Pancreas (tissue), 10 donors: ENCODE results near the gene HACD2. TPM values are rescaled to one million over a fixed set of nuclear protein-coding genes. Genes with fewer than 3 reads are reported as not detected.

Experiments used
- ATAC-seq, 4 donors: fragments of 200-7000 bp; cut with Tn5 transposase; one replicate each; pipeline versions ENCODE4 v1.8.0 to v1.9.1; 2020; ENCODE audit warnings: mild to moderate bottlenecking in 4 of 4, moderate library complexity in 4 of 4
- DNase-seq, 6 donors: peaks; one replicate each; pipeline ENCODE4 v3.0.0-alpha.2; 2020
- FAIRE-seq: peaks from 2 replicates; lab custom pipeline; 2012; peaks lifted over from hg19 to GRCh38; lab: Jason Lieb, UNC
- H3K27ac ChIP-seq, 4 donors: fragments of 200-600 bp; sonication (generic); 1 replicate in 3 of 4; 2 replicates in 1 of 4; pipeline versions ENCODE4 v1.5.0 to v1.8.0; 2020
- H3K27me3 ChIP-seq, 4 donors: fragments of 200-600 bp; one replicate each; pipeline ENCODE4 v1.8.0; 2021
- H3K36me3 ChIP-seq, 3 donors: fragments of 200-600 bp; sonication (generic) in 1 of 3; one replicate each; pipeline versions ENCODE4 v1.5.0 to v1.8.0; 2020 to 2021
- H3K4me1 ChIP-seq, 3 donors: fragments of 200-600 bp; one replicate each; pipeline ENCODE4 v1.8.0; 2021
- H3K4me3 ChIP-seq, 4 donors: fragments of 200-600 bp; sonication (generic) in 2 of 4; one replicate each; pipeline versions ENCODE4 v1.5.0 to v1.8.0; 2020 to 2021
- H3K9me3 ChIP-seq, 4 donors: fragments of 200-600 bp; one replicate each; pipeline ENCODE4 v1.8.0; 2021
- CTCF ChIP-seq, 4 donors: fragments of 200-600 bp; sonication (generic) in 3 of 4; IDR thresholded peaks; one replicate each; pipeline versions ENCODE4 v1.5.0 to v1.8.0; 2021; ENCODE audit warnings: antibody characterized with exemption in 4 of 4
- WGBS, 2 donors: extraction: QIAGEN DNeasy Blood & Tissue Kit; methylation state at CpG; one replicate each; pipeline ENCODE4 v1.1.7; 2013; 5-methylcytosine and 5-hydroxymethylcytosine counted together
- intact Hi-C, 3 donors: fragments of 100-400 bp; cut with DNase I; formaldehyde crosslinking; loops; one replicate each; pipeline versions ENCODE4 v1.11.1 to v1.14.2; 2022
- polyA plus RNA-seq, 2 donors: library from polyadenylated mRNA; stranded (reverse); fragments of 200-250 nt; gene quantifications; one replicate each; pipeline ENCODE4 v1.2.3, GENCODE V29; 2013
- total RNA-seq, 6 donors: library from RNA; stranded (reverse); fragmentation: NEBNext Ultra II Directional in 4 of 6; extraction: Animal tissue kit (Norgen Biotek cat#: 25700) in 4 of 6; gene quantifications; one replicate each; pipeline versions ENCODE4 v1.2.1 to v1.2.4, GENCODE V29; 2021 to 2023
- donor health status: healthy with polysubstance abuse.
- donor health status: DM: no; HTN: no; CAD: no; lungs with moderate emphysema.
- donor health status: DM: no; HTN: no; CAD: no.
- donor health status: control.
- donor health status: control.
- donor health status: Bipolar disorder and iron deficiency.
- donor health status: DM: yes; HTN: yes; CAD: no.
- donor health status: DM: no; HTN: no; CAD: no.
- donor health status: DM: no; HTN: no; CAD: no.
- donor health status: DM: yes; HTN: yes; CAD: no.

The HACD2 gene
- total and polyA plus RNA-seq, 8 donors: 4.4 to 22.2 (median 13.1) TPM

- FAIRE-seq: no peak
- no peak for TF ChIP-seq CTCF (IDR thresholded peaks at IDR 0.05)
- no peaks in the 10 kb centered on the region for H3K9me3 ChIP-seq
Measured at GRCh38 chr3:123584284-123584987, 417 bp downstream of the HACD2 start.

DNA sequence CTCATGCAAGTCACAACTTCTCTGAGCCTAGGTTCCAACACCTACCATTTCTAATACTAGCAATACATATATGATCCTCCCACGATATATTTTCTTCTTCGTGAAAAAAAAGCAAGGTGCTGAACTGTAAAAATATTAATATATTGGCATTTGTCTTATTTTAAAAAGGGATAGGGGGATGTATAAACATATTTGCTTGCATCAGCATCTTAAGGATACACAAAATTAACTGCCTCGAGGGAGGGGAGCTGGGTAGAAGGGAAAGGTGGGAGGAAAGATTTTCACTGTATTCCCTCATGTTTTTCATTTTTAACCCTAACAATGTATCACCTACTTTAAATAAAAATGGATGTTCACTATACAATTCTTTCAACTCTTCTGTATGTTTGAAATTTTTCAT lies 1.3 kb downstream of the HACD2 start:
- Histone ChIP-seq H3K4me3 (peak overlapping the region in 2 of 4 donors; percentile 79 to 86), H3K4me1 (peaks cover 0 to 20% (median 7%) of the 10 kb centered on the region in 3 donors), H3K27me3 (no peaks in the 10 kb centered on the region), H3K36me3 (peaks cover 0 to 4% (median 0%) of the 10 kb centered on the region in 3 donors), H3K27ac (no peak overlapping the region), H3K9me3 (no peaks in the 10 kb centered on the region)
- ATAC-seq: no peak
- no peak for DNase-seq
- intact Hi-C loops: no loop called here
- no peak for FAIRE-seq
- TF ChIP-seq CTCF (IDR thresholded peaks at IDR 0.05): no peak
- WGBS, 2 donors: 45 to 47% methylated on average over 3 of the region's 3 CpGs

More at GRCh38 chr3:123584284-123584987, 417 bp downstream of the HACD2 start:
- ATAC-seq: peak; percentile 45 to 63 (median 49)
- peaks cover 0 to 3% (median 0%) of the 10 kb centered on the region in 3 donors for H3K36me3 ChIP-seq
- H3K4me1 ChIP-seq: peaks cover 0 to 20% (median 7%) of the 10 kb centered on the region in 3 donors
- H3K27ac ChIP-seq: peak overlapping the region; percentile 85 to 95 (median 90)
- intact Hi-C loops: no loop called here
- 0 to 1% methylated on average over 43 to 65 of the region's 65 CpGs for WGBS, 2 donors
- peak overlapping the region; percentile 79 to 86 (median 82) for H3K4me3 ChIP-seq
- DNase-seq: peak in 5 of 6 donors; percentile 64 to 86 (median 80)
- no peaks in the 10 kb centered on the region for H3K27me3 ChIP-seq

DNA sequence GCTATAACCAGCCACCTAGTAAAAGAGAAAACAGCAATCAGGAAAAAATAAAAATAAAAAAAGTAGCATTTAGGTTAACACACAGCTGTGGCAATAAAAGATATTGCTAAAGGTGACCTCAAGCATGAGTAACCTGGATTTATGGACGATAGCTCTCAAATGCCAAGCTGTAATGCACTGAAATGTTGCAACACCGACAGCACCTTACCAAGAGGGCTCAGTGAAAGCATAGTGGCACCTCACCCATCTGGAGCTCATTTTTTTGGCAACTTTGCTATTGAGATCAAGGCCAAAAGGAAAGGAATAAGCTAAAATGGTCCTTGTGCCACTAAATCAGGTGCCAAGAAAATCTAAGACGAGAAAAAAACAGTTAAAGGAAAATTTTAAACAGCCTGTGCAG lies 2.5 kb downstream of the HACD2 start:
- no peak for ATAC-seq
- no peak for FAIRE-seq

GRCh38 chr3:123576122-123576521 lies 8.7 kb downstream of the HACD2 start:
- Histone ChIP-seq H3K27ac (no peak overlapping the region), H3K9me3 (no peaks in the 10 kb centered on the region), H3K4me3 (no peak overlapping the region), H3K27me3 (no peaks in the 10 kb centered on the region), H3K4me1 (no peaks in the 10 kb centered on the region), H3K36me3 (peaks cover 0 to 4% (median 0%) of the 10 kb centered on the region in 3 donors)
- intact Hi-C loops: no loop called here
- no peak for ATAC-seq
- WGBS, 2 donors: 88 to 92% methylated on average over 3 of the region's 3 CpGs
- FAIRE-seq: no peak
- no peak for TF ChIP-seq CTCF (IDR thresholded peaks at IDR 0.05)
- no peak for DNase-seq

More for the DNA sequence above, 2.5 kb downstream of the HACD2 start:
- 30 to 33% methylated on average over 3 of the region's 3 CpGs for WGBS, 2 donors
- Histone ChIP-seq H3K27me3 (no peaks in the 10 kb centered on the region), H3K27ac (no peak overlapping the region), H3K4me1 (peaks cover 0 to 20% (median 7%) of the 10 kb centered on the region in 3 donors), H3K4me3 (no peak overlapping the region), H3K36me3 (peaks cover 0 to 4% (median 0%) of the 10 kb centered on the region in 3 donors), H3K9me3 (no peaks in the 10 kb centered on the region)
- DNase-seq: peak in 1 of 6 donors; percentile 49
- TF ChIP-seq CTCF (IDR thresholded peaks at IDR 0.05): no peak
- intact Hi-C loops: no loop called here

DNA sequence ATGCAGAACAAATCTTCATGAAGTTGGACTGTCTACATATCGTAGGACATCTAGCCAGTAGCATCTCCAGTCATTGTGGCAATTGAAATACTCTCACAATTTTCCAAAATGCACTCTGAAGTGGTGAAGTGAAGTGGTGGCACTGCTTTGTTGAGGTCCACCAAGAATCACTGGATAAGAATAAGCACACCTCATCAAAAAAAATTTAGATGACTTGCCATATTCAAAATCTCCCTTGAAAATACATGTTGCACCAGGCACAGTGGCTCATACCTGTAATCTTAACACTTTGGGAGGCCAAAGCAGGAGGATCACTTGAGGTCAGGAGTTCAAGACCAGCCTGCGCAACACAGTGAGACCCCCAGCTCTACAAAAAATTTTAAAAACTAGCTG lies 12.9 kb downstream of the HACD2 start:
- 94 to 99% methylated on average over 2 of the region's 2 CpGs for whole genome bisulfite sequencing, 2 donors
- DNase-seq: no peak
- Histone ChIP-seq H3K4me3 (no peak overlapping the region), H3K36me3 (no peaks in the 10 kb centered on the region), H3K9me3 (no peaks in the 10 kb centered on the region), H3K27ac (no peak overlapping the region), H3K27me3 (no peaks in the 10 kb centered on the region), H3K4me1 (peaks cover 0 to 7% (median 5%) of the 10 kb centered on the region in 3 donors)
- FAIRE-seq: no peak
- no peak for ATAC-seq
- TF ChIP-seq CTCF (IDR thresholded peaks at IDR 0.05): no peak
- intact Hi-C loops: no loop called here
